GM23338 (cell line): ENCODE data around the gene KCNT2. TPM values are rescaled to one million over a fixed set of nuclear protein-coding genes. Genes with fewer than 3 reads are reported as not detected.

Experiments used
- ATAC-seq: fragments of 200-7000 bp; cut with Tn5 transposase; 3 replicates; pipeline ENCODE4 v1.9.1; 2020
- DNase-seq: peaks from one replicate; pipeline ENCODE4 v3.0.0-alpha.2; 2015; ENCODE audit warnings: low spot score
- H2AFZ ChIP-seq: fragments of 200-600 bp; sonication (generic); 2 replicates; pipeline ENCODE4 v1.8.0; 2016; ENCODE audit warnings: antibody characterized with exemption, mild to moderate bottlenecking, moderate library complexity
- H3F3A ChIP-seq: fragments of 200-600 bp; sonication (generic); replicated peaks from 2 replicates; pipeline ENCODE4 v1.8.0; 2017; ENCODE audit warnings: antibody characterized with exemption, mixed run types, low read depth
- H3K27ac ChIP-seq: fragments of 200-600 bp; sonication (generic); 2 replicates; pipeline ENCODE4 v1.6.1; 2016; ENCODE audit warnings: low read depth
- H3K27me3 ChIP-seq: fragments of 200-600 bp; sonication (generic); 2 replicates; pipeline ENCODE4 v1.8.0; 2016; ENCODE audit warnings: mild to moderate bottlenecking, mixed run types, moderate library complexity; ENCODE audit not compliant: insufficient read depth
- H3K36me3 ChIP-seq: fragments of 200-600 bp; sonication (generic); 2 replicates; pipeline ENCODE4 v1.8.0; 2016; ENCODE audit warnings: mild to moderate bottlenecking; ENCODE audit not compliant: insufficient read depth
- H3K4me1 ChIP-seq: fragments of 200-600 bp; sonication (generic); 2 replicates; pipeline ENCODE4 v1.8.0; 2016; ENCODE audit warnings: mild to moderate bottlenecking, moderate library complexity; ENCODE audit not compliant: insufficient read depth
- H3K4me2 ChIP-seq: fragments of 200-600 bp; sonication (generic); 2 replicates; pipeline ENCODE4 v1.7.1; 2017; ENCODE audit warnings: mixed run types
- H3K4me3 ChIP-seq: fragments of 200-600 bp; sonication (generic); 2 replicates; pipeline ENCODE4 v1.6.1; 2016; ENCODE audit warnings: mixed run types
- H3K79me2 ChIP-seq: fragments of 200-600 bp; sonication (generic); replicated peaks from 2 replicates; pipeline ENCODE4 v1.8.0; 2017; ENCODE audit warnings: mild to moderate bottlenecking; ENCODE audit not compliant: insufficient read depth
- H3K9me2 ChIP-seq: fragments of 200-600 bp; sonication (generic); 2 replicates; pipeline ENCODE4 v1.8.0; 2017; ENCODE audit not compliant: insufficient read depth
- H4K20me1 ChIP-seq: fragments of 200-600 bp; sonication (generic); replicated peaks from 2 replicates; pipeline ENCODE4 v1.8.0; 2017; ENCODE audit warnings: mild to moderate bottlenecking; ENCODE audit not compliant: insufficient read depth
- H3K27ac Mint-ChIP-seq: 2 replicates; pipeline ENCODE4 v1.8.0; 2020; ENCODE audit warnings: inconsistent platforms, mild to moderate bottlenecking, moderate library complexity, mixed read lengths
- H3K27me3 Mint-ChIP-seq: 3 replicates; pipeline ENCODE4 v1.8.0; 2022; ENCODE audit warnings: low read depth, mild to moderate bottlenecking, moderate library complexity, mixed read lengths, inconsistent platforms; ENCODE audit not compliant: insufficient read depth, poor library complexity
- H3K36me3 Mint-ChIP-seq: 3 replicates; pipeline ENCODE4 v1.8.0; 2021; ENCODE audit warnings: low read depth, mild to moderate bottlenecking, inconsistent platforms, moderate library complexity, mixed read lengths
- H3K4me1 Mint-ChIP-seq: 3 replicates; pipeline ENCODE4 v1.8.0; 2020; ENCODE audit warnings: mild to moderate bottlenecking, inconsistent platforms, mixed read lengths
- H3K4me3 Mint-ChIP-seq: 3 replicates; pipeline ENCODE4 v1.8.0; 2021; ENCODE audit warnings: moderate library complexity, mild to moderate bottlenecking, inconsistent platforms, mixed read lengths
- H3K9me3 Mint-ChIP-seq: 3 replicates; pipeline ENCODE4 v1.8.0; 2020; ENCODE audit warnings: moderate library complexity, mild to moderate bottlenecking, inconsistent platforms, mixed read lengths
- CREB1 ChIP-seq: fragments of 250-450 bp; sonication (Bioruptor Pico); IDR thresholded peaks from 2 replicates; pipeline ENCODE4 v1.5.0; 2020; ENCODE audit warnings: low read depth, mild to moderate bottlenecking, moderate library complexity
- JUNB ChIP-seq: IDR thresholded peaks from one replicate; pipeline ENCODE4 v1.6.1; 2016; ENCODE audit warnings: antibody characterized with exemption; ENCODE audit not compliant: unreplicated experiment
- REST ChIP-seq: IDR thresholded peaks from one replicate; pipeline ENCODE4 v1.6.1; 2018; ENCODE audit warnings: antibody characterized with exemption; ENCODE audit not compliant: unreplicated experiment
- ZNF114 ChIP-seq: fragments of 250-450 bp; sonication (Bioruptor Pico); IDR thresholded peaks from 2 replicates; pipeline ENCODE4 v1.5.0; 2020; ENCODE audit warnings: mild to moderate bottlenecking, moderate library complexity
- polyA plus RNA-seq: library from polyadenylated mRNA; unstranded; fragments of >200 nt; fragmentation: Nextera tagmentation; extraction: Ambion mirVana; gene quantifications from 2 replicates; pipeline ENCODE4 v1.2.1, GENCODE V29; 2016
- total RNA-seq: library from RNA; depleted of rRNA; stranded (reverse); fragments of >200 nt; shearing (Covaris generic); gene quantifications from 2 replicates; pipeline ENCODE4 v1.2.3, GENCODE V29; 2014
- TF ChIP-seq, protein P1 (sequence below): IDR thresholded peaks from 2 replicates; pipeline ENCODE4 v1.6.1; 2016; ENCODE audit warnings: antibody characterized with exemption
- TF ChIP-seq, protein P2 (sequence below), 2 experiments: fragments of 200-600 bp in 1 of 2; sonication (generic) in 1 of 2; conservative IDR thresholded peaks; 2 replicates each; pipeline versions ENCODE4 v1.5.1 to v1.6.1; 2016 to 2017; ENCODE audit warnings: antibody characterized with exemption in 2 of 2, low read depth in 2 of 2, mild to moderate bottlenecking in 2 of 2, moderate library complexity in 1 of 2
- TF ChIP-seq, protein P3 (sequence below): fragments of 250-450 bp; sonication (Bioruptor Pico); IDR thresholded peaks from 2 replicates; pipeline ENCODE4 v1.5.0; 2020; ENCODE audit warnings: mild to moderate bottlenecking, moderate library complexity

Gene KCNT2
- total and polyA plus RNA-seq, 2 experiments from 2014 or later = 5.4 to 13.4 TPM

DNA sequence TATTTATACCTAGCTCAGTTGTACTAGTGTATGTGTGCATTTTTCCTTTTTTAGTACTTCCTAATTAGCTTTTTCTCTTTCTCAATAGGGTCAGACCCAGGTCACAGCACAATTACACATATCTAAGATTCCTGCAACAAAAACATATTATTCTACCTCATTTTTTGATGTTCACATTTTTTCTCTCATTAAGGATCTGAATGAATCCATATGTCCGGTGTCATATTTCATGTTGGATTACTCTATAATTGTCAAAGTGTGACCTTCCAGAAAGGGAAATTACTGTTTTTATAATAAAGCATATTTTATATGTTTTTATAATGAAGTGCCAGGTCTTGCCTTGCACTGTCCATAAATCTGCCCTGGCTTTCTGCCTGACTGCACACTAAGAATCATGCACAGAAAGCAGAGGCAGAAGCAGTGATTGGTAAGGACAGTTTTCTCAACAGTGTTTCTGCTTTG is 143.7 kb downstream of the KCNT2 start (continued):
- TF ChIP-seq REST (no peak), ZNF114 (CRISPR knock-in tag) (no peak)
- TF ChIP-seq, protein P1, sequence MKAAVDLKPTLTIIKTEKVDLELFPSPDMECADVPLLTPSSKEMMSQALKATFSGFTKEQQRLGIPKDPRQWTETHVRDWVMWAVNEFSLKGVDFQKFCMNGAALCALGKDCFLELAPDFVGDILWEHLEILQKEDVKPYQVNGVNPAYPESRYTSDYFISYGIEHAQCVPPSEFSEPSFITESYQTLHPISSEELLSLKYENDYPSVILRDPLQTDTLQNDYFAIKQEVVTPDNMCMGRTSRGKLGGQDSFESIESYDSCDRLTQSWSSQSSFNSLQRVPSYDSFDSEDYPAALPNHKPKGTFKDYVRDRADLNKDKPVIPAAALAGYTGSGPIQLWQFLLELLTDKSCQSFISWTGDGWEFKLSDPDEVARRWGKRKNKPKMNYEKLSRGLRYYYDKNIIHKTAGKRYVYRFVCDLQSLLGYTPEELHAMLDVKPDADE = no peak
- TF ChIP-seq, protein P2, sequence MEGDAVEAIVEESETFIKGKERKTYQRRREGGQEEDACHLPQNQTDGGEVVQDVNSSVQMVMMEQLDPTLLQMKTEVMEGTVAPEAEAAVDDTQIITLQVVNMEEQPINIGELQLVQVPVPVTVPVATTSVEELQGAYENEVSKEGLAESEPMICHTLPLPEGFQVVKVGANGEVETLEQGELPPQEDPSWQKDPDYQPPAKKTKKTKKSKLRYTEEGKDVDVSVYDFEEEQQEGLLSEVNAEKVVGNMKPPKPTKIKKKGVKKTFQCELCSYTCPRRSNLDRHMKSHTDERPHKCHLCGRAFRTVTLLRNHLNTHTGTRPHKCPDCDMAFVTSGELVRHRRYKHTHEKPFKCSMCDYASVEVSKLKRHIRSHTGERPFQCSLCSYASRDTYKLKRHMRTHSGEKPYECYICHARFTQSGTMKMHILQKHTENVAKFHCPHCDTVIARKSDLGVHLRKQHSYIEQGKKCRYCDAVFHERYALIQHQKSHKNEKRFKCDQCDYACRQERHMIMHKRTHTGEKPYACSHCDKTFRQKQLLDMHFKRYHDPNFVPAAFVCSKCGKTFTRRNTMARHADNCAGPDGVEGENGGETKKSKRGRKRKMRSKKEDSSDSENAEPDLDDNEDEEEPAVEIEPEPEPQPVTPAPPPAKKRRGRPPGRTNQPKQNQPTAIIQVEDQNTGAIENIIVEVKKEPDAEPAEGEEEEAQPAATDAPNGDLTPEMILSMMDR (conservative IDR thresholded peaks at IDR 0.05; ENCODE audit: low read depth in 2 of 2) = no peak

DNA sequence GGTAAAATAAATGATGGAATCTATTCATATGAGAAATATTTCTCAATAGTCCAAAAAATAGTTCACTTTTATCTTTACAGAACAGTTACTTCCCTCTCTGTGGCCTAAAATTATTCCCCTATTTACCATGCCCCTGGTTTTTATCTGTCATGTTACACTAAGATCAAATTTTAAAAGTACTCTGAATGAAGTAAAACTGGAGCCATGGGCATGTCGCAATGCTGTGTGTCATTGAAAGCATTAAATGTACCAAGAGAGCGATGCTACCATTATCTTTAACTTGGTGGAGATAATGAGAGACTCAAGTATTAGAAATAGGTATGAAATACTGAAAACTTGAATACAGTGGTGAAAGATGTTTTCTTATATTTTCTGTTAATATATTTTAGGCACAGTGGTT is 146.2 kb downstream of the KCNT2 start:
- Mint-ChIP-seq H3K9me3 (no peaks in the 10 kb centered on the region), H3K27me3 (no peaks in the 10 kb centered on the region), H3K27ac (no peak overlapping the region), H3K4me3 (no peak overlapping the region), H3K4me1 (peaks cover 7% of the 10 kb centered on the region), H3K36me3 (peaks cover 3% of the 10 kb centered on the region; the same call in 2 of the 3 replicates)
- no peaks in the 10 kb centered on the region for H3K9me2 ChIP-seq
- ATAC-seq = no peak
- H2AFZ ChIP-seq = no peak overlapping the region
- no peak for DNase-seq
- no peak overlapping the region for H3K4me3 ChIP-seq
- H3K27ac ChIP-seq = no peak overlapping the region
- H3F3A ChIP-seq = no peaks in the 10 kb centered on the region
- H3K36me3 ChIP-seq = peaks cover 4% of the 10 kb centered on the region; the same call in 1 of the 2 replicates
- no peak overlapping the region for H3K4me2 ChIP-seq
- no peaks in the 10 kb centered on the region for H3K27me3 ChIP-seq
- no peaks in the 10 kb centered on the region for H3K79me2 ChIP-seq
- H3K4me1 ChIP-seq = no peaks in the 10 kb centered on the region
- no peaks in the 10 kb centered on the region for H4K20me1 ChIP-seq
- TF ChIP-seq REST (no peak), CREB1 (no peak), JUNB (no peak)
- TF ChIP-seq, protein P3, sequence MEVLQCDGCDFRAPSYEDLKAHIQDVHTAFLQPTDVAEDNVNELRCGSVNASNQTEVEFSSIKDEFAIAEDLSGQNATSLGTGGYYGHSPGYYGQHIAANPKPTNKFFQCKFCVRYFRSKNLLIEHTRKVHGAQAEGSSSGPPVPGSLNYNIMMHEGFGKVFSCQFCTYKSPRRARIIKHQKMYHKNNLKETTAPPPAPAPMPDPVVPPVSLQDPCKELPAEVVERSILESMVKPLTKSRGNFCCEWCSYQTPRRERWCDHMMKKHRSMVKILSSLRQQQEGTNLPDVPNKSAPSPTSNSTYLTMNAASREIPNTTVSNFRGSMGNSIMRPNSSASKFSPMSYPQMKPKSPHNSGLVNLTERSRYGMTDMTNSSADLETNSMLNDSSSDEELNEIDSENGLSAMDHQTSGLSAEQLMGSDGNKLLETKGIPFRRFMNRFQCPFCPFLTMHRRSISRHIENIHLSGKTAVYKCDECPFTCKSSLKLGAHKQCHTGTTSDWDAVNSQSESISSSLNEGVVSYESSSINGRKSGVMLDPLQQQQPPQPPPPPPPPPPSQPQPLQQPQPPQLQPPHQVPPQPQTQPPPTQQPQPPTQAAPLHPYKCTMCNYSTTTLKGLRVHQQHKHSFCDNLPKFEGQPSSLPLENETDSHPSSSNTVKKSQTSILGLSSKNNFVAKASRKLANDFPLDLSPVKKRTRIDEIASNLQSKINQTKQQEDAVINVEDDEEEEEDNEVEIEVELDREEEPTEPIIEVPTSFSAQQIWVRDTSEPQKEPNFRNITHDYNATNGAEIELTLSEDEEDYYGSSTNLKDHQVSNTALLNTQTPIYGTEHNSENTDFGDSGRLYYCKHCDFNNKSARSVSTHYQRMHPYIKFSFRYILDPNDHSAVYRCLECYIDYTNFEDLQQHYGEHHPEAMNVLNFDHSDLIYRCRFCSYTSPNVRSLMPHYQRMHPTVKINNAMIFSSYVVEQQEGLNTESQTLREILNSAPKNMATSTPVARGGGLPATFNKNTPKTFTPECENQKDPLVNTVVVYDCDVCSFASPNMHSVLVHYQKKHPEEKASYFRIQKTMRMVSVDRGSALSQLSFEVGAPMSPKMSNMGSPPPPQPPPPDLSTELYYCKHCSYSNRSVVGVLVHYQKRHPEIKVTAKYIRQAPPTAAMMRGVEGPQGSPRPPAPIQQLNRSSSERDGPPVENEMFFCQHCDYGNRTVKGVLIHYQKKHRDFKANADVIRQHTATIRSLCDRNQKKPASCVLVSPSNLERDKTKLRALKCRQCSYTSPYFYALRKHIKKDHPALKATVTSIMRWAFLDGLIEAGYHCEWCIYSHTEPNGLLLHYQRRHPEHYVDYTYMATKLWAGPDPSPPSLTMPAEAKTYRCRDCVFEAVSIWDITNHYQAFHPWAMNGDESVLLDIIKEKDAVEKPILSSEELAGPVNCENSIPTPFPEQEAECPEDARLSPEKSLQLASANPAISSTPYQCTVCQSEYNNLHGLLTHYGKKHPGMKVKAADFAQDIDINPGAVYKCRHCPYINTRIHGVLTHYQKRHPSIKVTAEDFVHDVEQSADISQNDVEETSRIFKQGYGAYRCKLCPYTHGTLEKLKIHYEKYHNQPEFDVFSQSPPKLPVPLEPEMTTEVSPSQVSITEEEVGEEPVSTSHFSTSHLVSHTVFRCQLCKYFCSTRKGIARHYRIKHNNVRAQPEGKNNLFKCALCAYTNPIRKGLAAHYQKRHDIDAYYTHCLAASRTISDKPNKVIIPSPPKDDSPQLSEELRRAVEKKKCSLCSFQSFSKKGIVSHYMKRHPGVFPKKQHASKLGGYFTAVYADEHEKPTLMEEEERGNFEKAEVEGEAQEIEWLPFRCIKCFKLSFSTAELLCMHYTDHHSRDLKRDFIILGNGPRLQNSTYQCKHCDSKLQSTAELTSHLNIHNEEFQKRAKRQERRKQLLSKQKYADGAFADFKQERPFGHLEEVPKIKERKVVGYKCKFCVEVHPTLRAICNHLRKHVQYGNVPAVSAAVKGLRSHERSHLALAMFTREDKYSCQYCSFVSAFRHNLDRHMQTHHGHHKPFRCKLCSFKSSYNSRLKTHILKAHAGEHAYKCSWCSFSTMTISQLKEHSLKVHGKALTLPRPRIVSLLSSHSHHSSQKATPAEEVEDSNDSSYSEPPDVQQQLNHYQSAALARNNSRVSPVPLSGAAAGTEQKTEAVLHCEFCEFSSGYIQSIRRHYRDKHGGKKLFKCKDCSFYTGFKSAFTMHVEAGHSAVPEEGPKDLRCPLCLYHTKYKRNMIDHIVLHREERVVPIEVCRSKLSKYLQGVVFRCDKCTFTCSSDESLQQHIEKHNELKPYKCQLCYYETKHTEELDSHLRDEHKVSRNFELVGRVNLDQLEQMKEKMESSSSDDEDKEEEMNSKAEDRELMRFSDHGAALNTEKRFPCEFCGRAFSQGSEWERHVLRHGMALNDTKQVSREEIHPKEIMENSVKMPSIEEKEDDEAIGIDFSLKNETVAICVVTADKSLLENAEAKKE (CRISPR knock-in tag) = no peak
